Pancreas (tissue), 10 donors: ENCODE data around the gene ME3. TPM values are rescaled to one million over a fixed set of nuclear protein-coding genes. Genes with fewer than 3 reads are reported as not detected.
"Not testable (repeated sequence)": the region's sequence is repeated elsewhere in the genome, so short reads cannot be mapped to it uniquely, and the experiment has no call there.

Source experiments
- ATAC-seq, 4 donors: fragments of 200-7000 bp; cut with Tn5 transposase; one replicate each; pipeline versions ENCODE4 v1.8.0 to v1.9.1; 2020; ENCODE audit warnings: mild to moderate bottlenecking in 4 of 4, moderate library complexity in 4 of 4
- DNase-seq, 6 donors: peaks; one replicate each; pipeline ENCODE4 v3.0.0-alpha.2; 2020
- FAIRE-seq: peaks from 2 replicates; lab custom pipeline; 2012; peaks lifted over from hg19 to GRCh38; lab: Jason Lieb, UNC
- H3K27ac ChIP-seq, 4 donors: fragments of 200-600 bp; sonication (generic); 1 replicate in 3 of 4; 2 replicates in 1 of 4; pipeline versions ENCODE4 v1.5.0 to v1.8.0; 2020
- H3K27me3 ChIP-seq, 4 donors: fragments of 200-600 bp; one replicate each; pipeline ENCODE4 v1.8.0; 2021
- H3K36me3 ChIP-seq, 3 donors: fragments of 200-600 bp; sonication (generic) in 1 of 3; one replicate each; pipeline versions ENCODE4 v1.5.0 to v1.8.0; 2020 to 2021
- H3K4me1 ChIP-seq, 3 donors: fragments of 200-600 bp; one replicate each; pipeline ENCODE4 v1.8.0; 2021
- H3K4me3 ChIP-seq, 4 donors: fragments of 200-600 bp; sonication (generic) in 2 of 4; one replicate each; pipeline versions ENCODE4 v1.5.0 to v1.8.0; 2020 to 2021
- H3K9me3 ChIP-seq, 4 donors: fragments of 200-600 bp; one replicate each; pipeline ENCODE4 v1.8.0; 2021
- WGBS, 2 donors: extraction: QIAGEN DNeasy Blood & Tissue Kit; methylation state at CpG; one replicate each; pipeline ENCODE4 v1.1.7; 2013; 5-methylcytosine and 5-hydroxymethylcytosine counted together
- intact Hi-C, 3 donors: fragments of 100-400 bp; cut with DNase I; formaldehyde crosslinking; loops; one replicate each; pipeline versions ENCODE4 v1.11.1 to v1.14.2; 2022
- polyA plus RNA-seq, 2 donors: library from polyadenylated mRNA; stranded (reverse); fragments of 200-250 nt; gene quantifications; one replicate each; pipeline ENCODE4 v1.2.3, GENCODE V29; 2013
- total RNA-seq, 6 donors: library from RNA; stranded (reverse); fragmentation: NEBNext Ultra II Directional in 4 of 6; extraction: Animal tissue kit (Norgen Biotek cat#: 25700) in 4 of 6; gene quantifications; one replicate each; pipeline versions ENCODE4 v1.2.1 to v1.2.4, GENCODE V29; 2021 to 2023
- TF ChIP-seq, protein P1 (sequence below), 4 donors: fragments of 200-600 bp; sonication (generic) in 3 of 4; IDR thresholded peaks; one replicate each; pipeline versions ENCODE4 v1.5.0 to v1.8.0; 2021; ENCODE audit warnings: antibody characterized with exemption in 4 of 4
- donor health status: healthy with polysubstance abuse.
- donor health status: DM: no; HTN: no; CAD: no; lungs with moderate emphysema.
- donor health status: DM: no; HTN: no; CAD: no.
- donor health status: control.
- donor health status: control.
- donor health status: Bipolar disorder and iron deficiency.
- donor health status: DM: yes; HTN: yes; CAD: no.
- donor health status: DM: no; HTN: no; CAD: no.
- donor health status: DM: no; HTN: no; CAD: no.
- donor health status: DM: yes; HTN: yes; CAD: no.

Gene ME3
- total and polyA plus RNA-seq, 8 donors = 6.5 to 38.8 (median 13.2) TPM

- TF ChIP-seq, protein P1, sequence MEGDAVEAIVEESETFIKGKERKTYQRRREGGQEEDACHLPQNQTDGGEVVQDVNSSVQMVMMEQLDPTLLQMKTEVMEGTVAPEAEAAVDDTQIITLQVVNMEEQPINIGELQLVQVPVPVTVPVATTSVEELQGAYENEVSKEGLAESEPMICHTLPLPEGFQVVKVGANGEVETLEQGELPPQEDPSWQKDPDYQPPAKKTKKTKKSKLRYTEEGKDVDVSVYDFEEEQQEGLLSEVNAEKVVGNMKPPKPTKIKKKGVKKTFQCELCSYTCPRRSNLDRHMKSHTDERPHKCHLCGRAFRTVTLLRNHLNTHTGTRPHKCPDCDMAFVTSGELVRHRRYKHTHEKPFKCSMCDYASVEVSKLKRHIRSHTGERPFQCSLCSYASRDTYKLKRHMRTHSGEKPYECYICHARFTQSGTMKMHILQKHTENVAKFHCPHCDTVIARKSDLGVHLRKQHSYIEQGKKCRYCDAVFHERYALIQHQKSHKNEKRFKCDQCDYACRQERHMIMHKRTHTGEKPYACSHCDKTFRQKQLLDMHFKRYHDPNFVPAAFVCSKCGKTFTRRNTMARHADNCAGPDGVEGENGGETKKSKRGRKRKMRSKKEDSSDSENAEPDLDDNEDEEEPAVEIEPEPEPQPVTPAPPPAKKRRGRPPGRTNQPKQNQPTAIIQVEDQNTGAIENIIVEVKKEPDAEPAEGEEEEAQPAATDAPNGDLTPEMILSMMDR (IDR thresholded peaks at IDR 0.05) = no peak
- intact Hi-C loops = no loop called here
- ATAC-seq (peak in 2 of 4 donors; percentile 7 to 41), FAIRE-seq (no peak), DNase-seq (no peak)
- H3K4me1 ChIP-seq = peaks cover 0 to 10% (median 5%) of the 10 kb centered on the region in 3 donors
- H3K36me3 ChIP-seq = no peaks in the 10 kb centered on the region
- no peaks in the 10 kb centered on the region for H3K27me3 ChIP-seq
- 67 to 82% methylated on average over 2 of the region's 2 CpGs for WGBS, 2 donors
- no peak overlapping the region for H3K4me3 ChIP-seq
- H3K27ac ChIP-seq = peak overlapping the region in 2 of 4 donors; percentile 43 to 46
- no peaks in the 10 kb centered on the region for H3K9me3 ChIP-seq
Observed at GRCh38 chr11:86547727-86548126, 124.7 kb downstream of the ME3 start.

- WGBS, 2 donors = 86 to 94% methylated on average over 3 of the region's 3 CpGs
- intact Hi-C loops, H3K4me1 ChIP-seq, FAIRE-seq, DNase-seq, H3K36me3 ChIP-seq, H3K4me3 ChIP-seq, H3K27me3 ChIP-seq, ATAC-seq, H3K27ac ChIP-seq, H3K9me3 ChIP-seq: not testable (repeated sequence)
Observed at GRCh38 chr11:86541299-86541698, 131.1 kb downstream of the ME3 start.

- WGBS, 2 donors = 90% methylated on average over 3 of the region's 3 CpGs
- TF ChIP-seq, protein P1 (IDR thresholded peaks at IDR 0.05) = no peak
- Histone ChIP-seq H3K27me3 (no peaks in the 10 kb centered on the region), H3K36me3 (no peaks in the 10 kb centered on the region), H3K27ac (no peak overlapping the region), H3K4me3 (no peak overlapping the region), H3K4me1 (no peaks in the 10 kb centered on the region), H3K9me3 (no peaks in the 10 kb centered on the region)
- DNase-seq = no peak
- FAIRE-seq = no peak
- ATAC-seq = no peak
- intact Hi-C loops = no loop called here
Observed at GRCh38 chr11:86538223-86538548, 134.2 kb downstream of the ME3 start.

DNA sequence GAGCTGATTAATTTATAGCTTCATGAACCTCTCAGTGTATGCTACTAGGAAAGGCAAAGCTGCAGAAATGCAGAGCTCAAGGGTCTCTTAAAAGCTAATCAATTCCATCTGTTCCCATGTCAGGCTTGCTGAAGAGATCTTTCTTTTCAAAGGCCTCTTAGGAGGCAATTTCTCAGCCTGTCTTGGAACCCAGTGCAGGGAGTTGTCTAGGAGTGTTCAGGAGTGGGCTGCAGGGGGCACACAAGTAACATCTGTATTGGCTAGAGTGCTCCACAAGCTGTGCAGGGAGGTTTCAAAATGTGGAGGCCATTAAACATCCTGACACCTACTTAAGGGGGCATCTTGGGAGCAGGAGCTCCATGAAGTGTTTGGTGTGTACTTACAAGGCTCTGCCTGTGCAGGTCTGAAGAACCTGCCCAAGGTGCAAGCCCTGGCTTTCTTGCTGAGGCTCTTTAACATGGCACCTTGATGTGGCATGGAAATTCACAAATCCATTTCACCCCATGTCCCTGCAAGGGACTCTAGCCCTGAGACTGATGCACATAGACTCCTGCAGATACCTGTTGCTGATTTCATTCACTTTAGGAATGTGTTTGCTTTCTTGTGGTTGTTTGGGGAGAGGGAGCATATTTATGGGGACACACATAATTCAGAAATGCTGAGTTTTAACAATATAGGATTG is 134.7 kb downstream of the ME3 start:
- TF ChIP-seq, protein P1 (IDR thresholded peaks at IDR 0.05) = no peak

DNA sequence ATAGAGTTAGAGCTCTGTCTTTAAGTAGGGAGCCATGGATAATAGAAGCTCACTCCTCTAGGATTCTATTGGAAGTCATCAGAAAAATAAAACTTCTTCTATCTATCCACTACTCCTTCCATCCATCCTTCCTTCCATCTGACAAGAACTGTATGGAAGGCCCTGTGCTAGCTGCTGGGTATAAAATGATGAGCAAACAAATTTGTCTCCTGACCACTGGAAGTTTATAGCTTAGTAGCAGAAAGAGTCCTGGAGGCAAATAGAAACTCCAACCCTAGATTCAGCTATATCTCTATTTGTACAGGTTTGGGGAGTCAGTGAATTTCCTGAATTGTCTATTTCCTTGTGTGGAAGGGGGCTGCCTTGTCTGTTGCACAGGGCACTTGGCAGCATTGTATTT is 136.6 kb downstream of the ME3 start:
- ATAC-seq = no peak
- Histone ChIP-seq H3K27ac (no peak overlapping the region), H3K36me3 (no peaks in the 10 kb centered on the region), H3K9me3 (no peaks in the 10 kb centered on the region), H3K27me3 (no peaks in the 10 kb centered on the region), H3K4me3 (no peak overlapping the region), H3K4me1 (no peaks in the 10 kb centered on the region)
- FAIRE-seq = no peak
- no peak for DNase-seq
- TF ChIP-seq, protein P1 (IDR thresholded peaks at IDR 0.05) = no peak
- intact Hi-C loops = no loop called here

More for the DNA sequence above, 134.7 kb downstream of the ME3 start:
- Histone ChIP-seq H3K4me3 (no peak overlapping the region), H3K27ac (no peak overlapping the region), H3K27me3 (no peaks in the 10 kb centered on the region), H3K36me3 (no peaks in the 10 kb centered on the region), H3K9me3 (no peaks in the 10 kb centered on the region), H3K4me1 (no peaks in the 10 kb centered on the region)
- intact Hi-C loops = no loop called here
- DNase-seq (no peak), FAIRE-seq (no peak), ATAC-seq (no peak)
